ENCODE measurements around the gene RHBDD2. TPM values are rescaled to one million over a fixed set of nuclear protein-coding genes. Genes with fewer than 3 reads are reported as not detected.
A peak's percentile ranks its signal among the peaks of the same experiment; 100 is the strongest.
"Not testable (repeated sequence)": the region's sequence is repeated elsewhere in the genome, so short reads cannot be mapped to it uniquely, and the experiment has no call there.

Gene RHBDD2
- total RNA-seq, 2 donors from 2014 or later = 52.8 to 62.3 TPM

DNA sequence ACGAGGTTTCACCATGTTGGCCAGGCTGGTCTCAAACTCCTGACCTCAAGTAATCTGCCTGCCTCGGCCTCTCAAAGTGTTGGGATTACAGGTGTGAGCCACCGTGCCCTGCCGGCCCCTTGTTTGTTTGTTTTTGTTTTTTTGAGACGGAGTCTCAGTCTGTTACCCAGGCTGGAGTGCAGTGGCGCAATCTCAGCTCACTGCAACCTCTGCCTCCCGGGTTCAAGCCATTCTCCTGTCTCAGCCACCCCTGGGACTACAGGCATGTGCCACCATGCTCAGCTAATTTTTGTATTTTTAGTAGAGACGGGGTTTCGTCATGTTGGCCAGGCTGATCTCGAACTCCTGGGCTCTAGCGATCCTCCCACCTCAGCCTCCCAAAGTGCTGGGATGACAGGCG lies 32.4 kb downstream of the RHBDD2 start:
- ATAC-seq; intact Hi-C loops (cut with DNase I, micrococcal nuclease); DNase-seq: not testable (repeated sequence)

DNA sequence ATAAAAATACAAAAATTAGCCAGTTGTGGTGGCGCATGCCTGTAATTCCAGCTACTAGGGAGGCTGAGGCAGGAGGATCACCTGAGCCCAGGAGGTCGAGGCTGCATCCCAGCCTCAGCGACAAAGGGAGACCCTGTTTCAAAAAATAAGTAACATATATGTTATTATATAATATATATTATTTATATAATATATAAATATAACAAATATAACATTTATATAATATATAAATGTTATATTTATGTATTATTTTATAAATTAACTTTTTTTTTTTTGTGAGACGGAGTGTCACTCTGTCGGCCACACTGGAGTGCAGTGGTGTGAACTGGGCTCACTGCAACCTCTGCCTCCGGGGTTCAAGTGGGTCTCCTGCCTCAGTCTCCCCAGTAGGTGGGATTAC lies 34.6 kb downstream of the RHBDD2 start:
- intact Hi-C loops (cut with DNase I, micrococcal nuclease) = no loop called here
- DNase-seq = no peak
- ATAC-seq = no peak

DNA sequence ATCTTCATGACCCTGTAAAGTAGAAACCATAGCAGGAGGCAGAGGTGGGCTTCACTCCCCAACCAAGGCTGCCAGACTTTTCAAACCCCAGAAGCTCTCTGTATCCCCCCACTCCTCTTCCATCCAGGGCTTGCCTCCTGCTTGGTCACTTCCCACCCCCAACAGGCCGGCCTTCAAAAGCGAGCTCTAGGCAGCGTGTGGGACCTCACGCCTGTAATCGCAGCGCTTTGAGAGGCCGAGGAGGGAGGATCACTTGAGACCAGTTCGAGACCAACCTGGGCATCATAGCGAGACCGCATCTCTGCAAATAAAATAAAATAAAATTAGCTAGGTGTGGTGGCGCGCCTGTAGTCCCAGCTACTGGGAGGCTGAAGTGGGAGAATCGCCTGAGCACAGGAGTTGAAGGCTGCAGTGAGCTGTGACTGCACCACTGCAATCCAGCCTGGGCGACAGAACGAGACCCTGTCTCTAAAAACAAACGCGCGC lies 35.4 kb downstream of the RHBDD2 start:
- ATAC-seq = peak; percentile 30
- intact Hi-C loops (cut with DNase I, micrococcal nuclease) = no loop called here
- peak in 1 of 2 donors; percentile 43 for DNase-seq

DNA sequence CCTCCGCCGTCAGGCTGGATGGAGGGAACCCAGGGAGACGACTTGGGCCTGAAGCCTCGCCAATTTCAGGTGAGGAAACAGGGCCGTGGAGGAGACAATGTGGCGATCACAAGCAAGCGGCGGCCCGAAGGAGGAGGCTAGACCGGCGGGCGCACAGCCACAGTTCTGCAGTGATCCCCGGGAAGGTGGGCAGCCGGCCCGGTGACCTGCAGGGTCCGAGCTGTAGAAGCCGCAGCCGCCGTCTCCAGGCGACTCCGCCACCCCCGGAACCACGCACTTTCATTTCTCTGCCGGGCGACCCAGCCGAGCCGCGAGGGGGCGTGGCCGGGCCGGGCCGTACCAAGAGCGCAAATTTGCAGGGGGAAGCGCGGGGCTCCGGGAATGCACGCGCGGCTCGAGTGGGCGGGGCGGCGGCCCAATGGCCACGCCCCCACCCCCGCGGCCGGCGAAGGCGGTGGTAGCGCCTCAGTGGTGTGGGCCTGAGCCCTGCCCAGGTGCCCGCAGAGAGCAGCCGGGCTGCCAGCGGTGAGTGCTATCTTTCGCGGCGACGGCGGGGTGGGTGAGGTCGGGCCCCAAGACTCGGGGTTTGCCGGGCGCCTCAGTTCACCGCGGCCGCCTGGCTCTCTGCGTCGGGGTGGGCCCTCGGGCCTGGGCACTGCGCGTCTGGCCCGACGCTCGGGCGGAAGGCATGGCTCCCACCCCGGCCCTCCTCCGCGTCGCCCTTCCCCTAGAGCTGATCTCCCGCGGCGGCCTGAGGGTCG lies 36.0 kb downstream of the RHBDD2 start, which contains the start of gene POR:
TSS of gene POR (plus strand) at position 501 of the 761 bp plus-strand sequence. CDS start 38,847 bp downstream, outside the sequence.
- intact Hi-C loops (cut with DNase I, micrococcal nuclease) = no loop called here
- peak; percentile 91 to 95 for DNase-seq
- ATAC-seq = peak; percentile 99

DNA sequence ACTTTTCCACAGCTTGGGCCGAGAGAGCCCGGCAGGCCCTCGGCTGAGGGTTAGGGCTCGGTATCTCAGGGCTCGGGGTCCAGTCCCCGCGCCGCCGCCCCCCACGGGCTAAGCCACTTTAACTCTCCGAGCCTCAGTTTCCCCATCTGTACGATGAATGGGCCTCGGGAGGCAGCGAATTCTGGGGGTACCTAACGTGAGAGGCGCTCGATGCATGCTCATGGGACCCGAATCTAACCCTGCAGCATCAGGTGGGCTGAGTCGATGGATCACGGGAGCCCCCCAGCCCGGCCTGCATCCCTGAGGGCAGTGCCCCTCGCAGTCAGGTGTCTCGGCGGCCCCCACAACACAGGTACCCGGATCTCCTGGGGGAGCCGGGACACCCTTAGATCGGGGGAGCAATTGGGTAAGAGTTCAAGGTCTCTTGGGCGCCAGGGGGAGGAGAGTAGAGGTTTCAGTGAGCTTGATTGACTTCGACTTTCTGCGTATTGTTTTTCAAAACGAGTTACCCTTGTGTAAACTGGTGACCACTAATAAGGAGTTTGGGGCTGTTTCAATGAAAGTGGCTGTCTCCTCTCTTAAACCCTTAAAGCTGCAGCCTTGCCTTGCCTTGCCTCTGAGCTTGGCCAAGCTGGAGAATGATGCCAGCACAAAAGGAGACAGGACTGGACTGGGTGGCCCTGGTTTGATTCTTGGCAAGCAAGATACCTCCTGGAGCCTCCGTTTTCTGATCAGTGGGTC lies 36.8 kb downstream of the RHBDD2 start:
- intact Hi-C loops (cut with DNase I, micrococcal nuclease) = no loop called here
- DNase-seq = peak; percentile 12 to 29
- ATAC-seq = peak; percentile 18

DNA sequence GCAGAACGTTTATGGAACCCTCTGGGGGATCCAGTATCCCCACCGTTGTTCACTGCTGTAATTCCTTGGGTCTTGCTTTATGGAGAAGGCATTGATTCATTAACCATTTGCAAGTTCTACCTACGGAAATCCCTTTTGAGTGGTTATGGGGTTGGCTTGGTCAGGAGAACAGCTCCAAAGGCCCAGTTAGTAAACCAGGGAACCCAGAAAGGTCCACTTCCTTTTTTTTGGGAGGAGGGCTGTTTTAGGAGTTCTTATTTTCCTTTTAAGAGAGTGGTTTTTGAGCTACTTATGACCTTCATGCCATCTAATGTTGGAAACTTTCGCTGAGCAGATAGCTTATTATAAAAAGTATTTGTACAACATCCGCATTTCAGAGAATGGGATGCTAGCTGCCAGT lies 37.4 kb downstream of the RHBDD2 start:
- ATAC-seq (no peak), DNase-seq (no peak)
- intact Hi-C loops (cut with DNase I, micrococcal nuclease) = no loop called here

DNA sequence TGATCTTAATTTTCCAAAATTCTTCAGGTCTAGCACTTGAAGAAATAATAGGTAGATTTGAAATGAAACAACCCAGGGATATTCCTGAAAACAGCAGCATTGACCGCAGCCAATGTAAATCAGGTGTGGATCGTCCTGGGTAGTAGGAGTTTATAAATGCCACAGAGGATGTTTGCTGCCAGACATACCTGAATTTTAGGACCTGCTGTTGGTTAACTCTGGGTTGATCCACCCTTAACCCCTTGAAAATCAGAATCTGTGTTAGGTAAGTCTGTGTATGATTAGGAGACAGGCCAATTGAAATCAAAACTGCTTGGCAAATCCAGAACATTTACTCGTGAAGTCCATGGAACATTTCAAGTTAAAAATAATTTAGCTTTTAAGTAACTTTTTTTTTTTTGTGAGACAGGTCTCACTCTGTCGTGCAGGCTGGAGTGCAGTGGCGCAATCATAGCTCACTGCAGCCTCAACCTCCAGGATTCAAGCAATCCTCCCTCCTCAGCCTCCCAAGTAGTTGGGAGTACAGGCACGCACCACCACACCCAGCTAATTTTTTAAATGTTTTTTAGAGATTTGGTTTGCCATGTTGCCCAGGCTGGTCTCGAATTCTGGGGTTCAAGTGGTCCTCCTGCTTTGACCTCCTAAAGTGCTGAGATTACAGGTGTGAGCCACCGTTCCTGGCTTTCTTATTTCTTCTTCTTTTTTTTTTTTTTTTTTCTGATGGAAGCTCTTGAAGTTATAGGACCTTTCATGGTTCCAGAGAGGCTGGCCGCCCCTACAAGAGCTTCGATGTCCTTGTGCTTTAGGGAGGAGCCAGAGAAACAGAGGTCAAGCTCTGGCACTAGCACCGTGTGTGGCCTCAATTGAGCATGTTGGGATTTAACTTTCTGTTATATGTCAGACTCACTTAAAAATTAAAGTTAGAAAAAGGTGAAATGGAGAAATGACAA lies 38.1 kb downstream of the RHBDD2 start:
- intact Hi-C loops (cut with DNase I, micrococcal nuclease) = no loop called here
- ATAC-seq (no peak), DNase-seq (no peak)

DNA sequence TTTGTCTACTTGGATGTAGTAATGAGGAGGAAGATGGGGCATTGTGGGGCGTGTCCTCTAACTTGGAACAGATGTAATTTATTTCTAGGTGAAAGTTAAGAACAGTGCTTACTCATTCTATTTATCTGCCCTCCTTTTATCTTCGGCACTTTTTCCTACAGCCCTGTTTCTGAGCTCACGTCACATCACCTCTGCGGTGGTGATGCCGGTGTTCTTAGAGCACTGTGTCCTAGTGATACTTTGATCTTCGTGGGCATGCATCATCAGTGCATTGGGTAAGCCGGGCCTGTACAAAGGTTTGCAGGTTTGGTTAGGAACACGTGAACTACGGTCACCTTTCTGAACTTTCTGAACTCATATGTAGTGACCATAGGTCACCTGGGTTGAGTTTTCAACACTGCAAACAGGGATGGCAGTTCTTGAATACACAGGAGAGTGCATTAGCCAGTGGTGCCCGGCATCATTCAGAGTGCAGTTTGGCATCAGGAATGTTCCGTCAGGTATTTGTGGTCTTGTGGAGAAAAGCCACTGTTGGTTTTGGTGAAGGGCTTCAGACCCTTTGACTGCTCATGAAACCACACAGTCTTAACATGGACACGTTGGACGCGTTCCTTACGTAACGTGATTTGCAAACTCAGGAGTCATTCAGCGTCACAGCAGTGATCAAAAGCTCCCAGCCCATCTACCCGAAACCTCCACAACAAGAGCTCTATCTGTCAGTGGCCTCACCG lies 41.8 kb downstream of the RHBDD2 start:
- ATAC-seq = peak; percentile 80
- peak; percentile 32 to 53 for DNase-seq
- intact Hi-C loops (cut with DNase I, micrococcal nuclease) = loop anchor here in 1 of 2 donors (5.0 kb wide), 1 partner anchor 37 kb away; no protein-coding TSS in a partner anchor

DNA sequence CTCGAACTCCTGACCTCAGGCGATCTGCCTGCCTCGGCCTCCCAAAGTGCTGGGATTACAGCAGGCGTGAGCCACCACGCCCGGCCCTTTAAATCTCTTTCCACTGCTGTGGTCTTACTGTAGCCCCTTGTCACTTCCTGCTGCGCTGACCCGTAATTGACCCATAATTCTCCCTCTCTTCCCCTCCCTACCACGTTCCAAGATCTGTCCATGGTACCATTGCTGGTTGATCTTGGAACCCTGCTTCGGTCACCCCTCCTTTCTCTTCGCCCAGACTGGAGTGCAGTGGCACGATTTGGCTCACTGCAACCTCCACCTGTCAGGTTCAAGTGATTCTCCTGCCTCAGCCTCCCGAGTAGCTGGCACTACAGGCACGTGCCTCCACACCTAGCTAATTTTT lies 42.6 kb downstream of the RHBDD2 start:
- intact Hi-C loops (cut with DNase I, micrococcal nuclease) = loop anchor here in 1 of 2 donors (5.0 kb wide), 1 partner anchor 36 kb away; no protein-coding TSS in a partner anchor
- DNase-seq = no peak
- ATAC-seq = no peak

DNA sequence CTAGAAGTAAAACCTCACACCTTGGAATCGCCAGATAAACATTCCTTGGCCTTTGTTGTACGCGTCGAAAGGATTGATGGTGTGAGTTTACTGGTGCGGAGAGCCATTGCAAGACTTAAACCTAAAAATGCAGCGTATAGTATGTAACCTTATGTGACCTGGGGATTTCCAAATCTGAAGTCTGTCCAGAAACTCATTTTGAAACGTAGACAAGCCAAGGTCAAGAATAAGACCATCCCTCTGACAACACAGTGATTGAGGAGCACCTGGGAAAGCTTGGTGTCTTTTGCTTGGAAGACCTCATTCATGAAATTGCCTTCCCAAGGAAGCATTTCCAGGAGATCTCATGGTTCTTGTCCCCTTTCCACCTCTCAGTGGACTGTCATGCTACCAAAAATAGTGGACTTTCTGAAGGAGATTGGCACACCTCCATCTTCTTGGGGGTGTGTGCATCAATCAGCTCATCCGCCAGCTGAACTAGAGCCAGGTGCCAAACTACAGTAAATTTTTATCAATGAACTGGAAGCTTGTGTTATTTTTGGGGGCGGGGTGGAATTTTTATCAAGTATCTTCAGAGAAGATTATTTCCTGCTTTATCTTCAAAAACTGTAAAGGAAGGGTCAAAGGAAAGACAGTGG lies 44.3 kb downstream of the RHBDD2 start:
- DNase-seq (no peak), ATAC-seq (no peak)
- intact Hi-C loops (cut with DNase I, micrococcal nuclease) = loop anchor here in 1 of 2 donors (5.0 kb wide), 1 partner anchor 34 kb away; no protein-coding TSS in a partner anchor

DNA sequence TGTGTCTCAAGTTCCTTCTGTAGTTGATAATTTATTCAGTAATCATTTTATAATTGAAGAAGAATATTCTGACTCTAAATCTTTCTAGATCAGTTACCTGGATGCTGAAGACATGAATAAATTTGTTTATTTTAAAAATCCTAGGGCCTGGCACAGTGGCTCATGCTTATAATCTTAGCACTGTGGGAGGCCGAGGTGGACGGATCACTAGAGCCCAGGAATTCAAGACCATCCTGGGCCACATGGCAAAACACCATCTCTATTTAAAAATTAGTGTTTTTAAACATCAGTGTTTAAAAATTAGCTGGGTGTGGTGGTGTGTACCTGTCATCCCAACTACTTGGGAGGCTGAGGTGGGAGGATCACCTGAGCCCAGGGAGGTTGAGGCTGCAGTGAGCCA lies 45.4 kb downstream of the RHBDD2 start:
- intact Hi-C loops (cut with DNase I, micrococcal nuclease) = loop anchor here in 1 of 2 donors (5.0 kb wide), 1 partner anchor 33 kb away; no protein-coding TSS in a partner anchor
- ATAC-seq (no peak), DNase-seq (no peak)

DNA sequence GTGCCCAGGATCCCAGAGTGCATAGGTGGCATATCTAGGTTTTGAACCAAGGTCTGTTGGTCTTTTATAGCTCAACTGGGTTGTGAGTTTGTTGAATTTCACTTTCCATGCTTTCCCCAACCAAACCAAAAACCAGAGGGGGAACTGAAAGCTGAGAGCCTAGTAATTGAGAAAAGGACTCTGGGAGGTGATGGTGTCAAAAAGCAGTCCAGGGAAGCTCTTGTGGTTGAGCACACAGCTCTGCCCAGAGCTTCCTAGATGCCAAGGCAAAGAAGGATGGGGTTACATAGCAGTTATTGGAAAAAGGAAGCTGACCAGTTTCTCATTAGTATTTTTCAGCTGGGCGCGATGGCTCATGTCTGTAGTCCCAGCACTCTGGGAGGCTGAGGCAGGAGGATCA lies 46.1 kb downstream of the RHBDD2 start:
- ATAC-seq (no peak), DNase-seq (no peak)
- intact Hi-C loops (cut with DNase I, micrococcal nuclease) = loop anchor here in 1 of 2 donors (5.0 kb wide), 1 partner anchor 32 kb away; no protein-coding TSS in a partner anchor

DNA sequence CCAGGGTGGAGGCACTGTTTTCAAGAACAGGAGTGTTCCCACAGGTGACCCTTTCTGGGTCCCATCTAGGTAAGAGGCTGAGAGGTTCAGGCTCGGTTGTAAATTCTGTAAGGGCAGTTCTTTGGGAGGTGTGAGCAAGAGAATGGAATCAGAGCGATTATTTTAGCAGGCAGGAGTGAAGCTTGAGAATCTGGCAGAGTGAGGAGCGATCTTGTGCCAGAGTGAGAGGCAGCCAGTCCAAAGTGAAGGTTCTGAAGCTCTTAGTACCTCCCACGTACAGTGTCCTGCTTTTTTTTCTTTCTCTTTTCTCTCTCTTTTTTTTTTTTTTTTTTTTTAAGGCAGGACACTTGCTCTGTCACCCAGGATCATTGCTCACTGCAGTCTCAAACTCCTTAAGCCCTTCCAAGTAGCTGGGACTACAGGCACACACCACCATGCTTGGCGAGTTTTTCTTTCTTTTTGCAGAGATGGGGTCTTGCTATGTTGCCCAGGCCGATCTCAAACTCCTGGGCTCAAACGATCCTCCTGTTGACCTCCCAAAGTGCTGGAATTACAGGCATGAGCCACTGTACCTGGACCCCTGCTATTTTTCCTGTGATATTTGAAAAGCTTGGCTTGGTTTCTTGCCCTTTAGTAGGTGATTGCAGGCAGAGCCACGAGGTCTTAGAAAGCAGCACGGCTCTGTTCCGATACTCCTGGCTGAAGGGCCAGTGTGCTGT lies 47.0 kb downstream of the RHBDD2 start:
- intact Hi-C loops (cut with DNase I, micrococcal nuclease) = no loop called here
- DNase-seq (no peak), ATAC-seq (no peak)

DNA sequence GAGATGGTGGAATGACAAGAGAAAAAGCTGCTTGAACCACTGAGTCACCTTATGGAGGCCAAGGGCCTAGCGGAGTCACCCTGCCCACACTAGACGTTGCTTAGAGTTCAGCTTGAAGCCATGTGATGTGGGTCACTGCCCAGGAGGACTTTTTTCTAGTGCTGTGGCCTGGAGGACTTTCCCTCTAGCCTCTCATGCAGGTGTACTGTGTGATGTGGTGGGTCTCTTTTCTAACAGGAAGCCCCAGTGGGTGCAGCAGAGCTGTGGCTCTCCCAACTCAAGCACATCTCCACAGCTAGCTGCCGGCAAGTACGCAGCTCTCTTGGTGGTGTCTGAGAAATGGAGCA lies 49.7 kb downstream of the RHBDD2 start:
- intact Hi-C loops (cut with DNase I, micrococcal nuclease) = no loop called here
- ATAC-seq (no peak), DNase-seq (no peak)

DNA sequence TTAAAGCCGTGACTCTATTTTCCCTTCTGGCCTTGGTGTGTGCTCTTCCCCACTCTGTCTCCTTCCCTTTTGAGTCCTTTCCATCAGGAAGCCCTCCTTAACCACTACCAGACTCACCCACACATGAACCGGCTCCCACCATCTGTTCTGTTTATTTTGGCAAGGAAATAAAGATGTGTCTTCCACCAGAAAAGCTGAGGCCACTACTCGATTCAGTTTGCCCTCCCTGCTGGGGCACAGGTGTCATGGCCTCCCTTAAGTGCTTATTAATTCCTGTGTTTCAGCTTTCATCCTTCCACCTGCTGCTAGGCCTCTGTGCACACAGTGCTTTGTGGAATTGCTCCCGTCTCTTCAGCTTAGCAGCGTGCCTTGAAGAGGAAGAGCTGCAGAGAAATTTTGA lies 52.8 kb downstream of the RHBDD2 start:
- intact Hi-C loops (cut with DNase I, micrococcal nuclease) = no loop called here
- ATAC-seq = no peak
- DNase-seq = no peak

DNA sequence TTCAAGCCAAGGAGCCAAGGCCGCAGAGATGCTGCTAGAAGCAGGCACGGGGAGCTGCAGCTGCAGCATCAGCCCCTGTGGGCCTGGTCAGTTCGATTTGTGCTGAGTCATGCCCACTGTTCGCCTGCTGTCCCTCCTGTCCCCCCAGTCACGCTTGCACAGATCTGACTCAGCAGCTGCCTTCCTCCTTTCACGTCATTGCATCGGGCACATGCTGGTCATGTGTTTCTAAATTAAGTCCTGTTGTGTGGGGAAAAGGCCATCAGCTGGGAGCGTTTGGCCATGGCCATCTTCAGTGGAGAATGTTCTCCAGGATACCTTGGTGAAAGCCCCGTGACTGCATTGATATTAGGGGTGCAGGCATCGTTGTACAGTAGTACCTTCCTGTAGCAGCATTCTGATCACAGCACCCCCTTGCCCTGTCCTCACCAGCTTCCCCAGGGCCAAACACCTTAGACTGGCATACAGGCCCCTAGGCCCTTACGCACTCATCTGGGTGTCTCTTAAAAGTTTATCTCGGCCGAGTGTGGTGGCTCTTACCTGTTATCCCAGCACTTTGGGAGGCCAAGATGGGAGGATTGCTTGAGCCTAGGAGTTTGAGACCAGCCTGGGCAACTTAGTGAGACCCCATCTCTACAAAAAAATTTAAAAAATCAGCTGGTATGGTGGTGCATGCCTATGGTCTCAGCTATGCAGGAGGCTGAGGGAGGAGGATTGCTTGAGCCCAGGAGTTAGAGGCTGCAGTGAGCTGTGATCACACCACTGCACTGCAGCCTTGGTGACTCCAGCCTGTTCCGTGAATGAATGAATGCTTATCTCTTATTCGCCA lies 59.3 kb downstream of the RHBDD2 start:
- no peak for ATAC-seq
- peak in 1 of 2 donors; percentile 60 for DNase-seq
- intact Hi-C loops (cut with DNase I, micrococcal nuclease) = no loop called here

All from left colon (tissue), 2 donors.